HG02642 (cell line): ENCODE results near the gene MAGI1.
"Not testable (repeated sequence)": the region's sequence is repeated elsewhere in the genome, so short reads cannot be mapped to it uniquely, and the experiment has no call there.

Source experiments
- ATAC-seq: cut with Tn5 transposase; IDR thresholded peaks from one replicate; pipeline ENCODE4 v1.9.1; 2021; ENCODE audit warnings: mild to moderate bottlenecking; ENCODE audit not compliant: unreplicated experiment, poor library complexity

MAGI1 gene

GRCh38 chr3:65587650-65588439 is 450.9 kb downstream of the MAGI1 start:
- no peak for ATAC-seq

- no peak for ATAC-seq
Measured at GRCh38 chr3:65584913-65585312, 453.8 kb downstream of the MAGI1 start.

GRCh38 chr3:65584002-65584401 is 454.7 kb downstream of the MAGI1 start:
- no peak for ATAC-seq

- ATAC-seq: no peak
Measured at GRCh38 chr3:65583188-65583587, 455.5 kb downstream of the MAGI1 start.

- ATAC-seq: no peak
Measured at GRCh38 chr3:65582012-65582717, 456.6 kb downstream of the MAGI1 start.

GRCh38 chr3:65581313-65581712 is 457.4 kb downstream of the MAGI1 start:
- ATAC-seq: no peak

GRCh38 chr3:65578861-65579260 is 459.9 kb downstream of the MAGI1 start:
- ATAC-seq: no peak

- ATAC-seq: no peak
Measured at GRCh38 chr3:65577843-65578430, 460.8 kb downstream of the MAGI1 start.

- no peak for ATAC-seq
Measured at GRCh38 chr3:65576966-65577365, 461.8 kb downstream of the MAGI1 start.

GRCh38 chr3:65576228-65576627 is 462.5 kb downstream of the MAGI1 start:
- no peak for ATAC-seq

GRCh38 chr3:65575376-65575840 is 463.3 kb downstream of the MAGI1 start:
- ATAC-seq: no peak

- no peak for ATAC-seq
Measured at GRCh38 chr3:65573548-65574116, 465.1 kb downstream of the MAGI1 start.

GRCh38 chr3:65572175-65572777 is 466.4 kb downstream of the MAGI1 start:
- ATAC-seq: no peak

GRCh38 chr3:65569845-65570405 is 468.8 kb downstream of the MAGI1 start:
- no peak for ATAC-seq

- ATAC-seq: no peak
Measured at GRCh38 chr3:65569129-65569528, 469.6 kb downstream of the MAGI1 start.

- no peak for ATAC-seq
Measured at GRCh38 chr3:65568497-65568896, 470.2 kb downstream of the MAGI1 start.

- ATAC-seq: not testable (repeated sequence)
Measured at GRCh38 chr3:65565744-65566143, 473.0 kb downstream of the MAGI1 start.

- no peak for ATAC-seq
Measured at GRCh38 chr3:65564483-65564882, 474.2 kb downstream of the MAGI1 start.

- ATAC-seq: no peak
Measured at GRCh38 chr3:65563861-65564260, 474.9 kb downstream of the MAGI1 start.

- no peak for ATAC-seq
Measured at GRCh38 chr3:65562447-65562846, 476.3 kb downstream of the MAGI1 start.
